UCSD-AML1 (cell line): ENCODE data around the gene ATRN.

Experiments used
- DNase-seq: peaks from one replicate; lab custom pipeline; 2025; ENCODE audit not compliant: unreplicated experiment; lab: John Stamatoyannopoulos, UW

Gene ATRN

GRCh38 chr20:3654326-3655130 lies 183.7 kb downstream of the ATRN start:
- DNase-seq = no peak

- DNase-seq = no peak
Measured at GRCh38 chr20:3655131-3655405, 184.2 kb downstream of the ATRN start.

GRCh38 chr20:3658019-3658715 lies 187.3 kb downstream of the ATRN start:
- DNase-seq = no peak

- no peak for DNase-seq
Measured at GRCh38 chr20:3658716-3659491, 188.1 kb downstream of the ATRN start.

GRCh38 chr20:3659492-3660261 lies 188.9 kb downstream of the ATRN start:
- no peak for DNase-seq

GRCh38 chr20:3660262-3661059 lies 189.6 kb downstream of the ATRN start:
- DNase-seq = no peak

GRCh38 chr20:3661060-3661813 lies 190.4 kb downstream of the ATRN start:
- no peak for DNase-seq

GRCh38 chr20:3661814-3662665 lies 191.2 kb downstream of the ATRN start:
- DNase-seq = no peak

- no peak for DNase-seq
Measured at GRCh38 chr20:3663031-3663701, 192.3 kb downstream of the ATRN start, which contains the start of gene GFRA4. TSS of gene GFRA4 (minus strand) at chr20:3663399. CDS start at chr20:3663399, 0 bp downstream.

GRCh38 chr20:3663858-3664257 lies 193.0 kb downstream of the ATRN start:
- no peak for DNase-seq

- DNase-seq = no peak
Measured at GRCh38 chr20:3667434-3668037, 196.7 kb downstream of the ATRN start.

- no peak for DNase-seq
Measured at GRCh38 chr20:3669710-3670367, 199.0 kb downstream of the ATRN start.

GRCh38 chr20:3670511-3670910 lies 199.7 kb downstream of the ATRN start:
- DNase-seq = no peak

- no peak for DNase-seq
Measured at GRCh38 chr20:3670945-3671344, 200.1 kb downstream of the ATRN start.

GRCh38 chr20:3671986-3672546 lies 201.2 kb downstream of the ATRN start:
- no peak for DNase-seq

- no peak for DNase-seq
Measured at GRCh38 chr20:3672547-3673171, 201.8 kb downstream of the ATRN start.
